ENCODE data around the gene HAVCR1.

HAVCR1 gene

DNA sequence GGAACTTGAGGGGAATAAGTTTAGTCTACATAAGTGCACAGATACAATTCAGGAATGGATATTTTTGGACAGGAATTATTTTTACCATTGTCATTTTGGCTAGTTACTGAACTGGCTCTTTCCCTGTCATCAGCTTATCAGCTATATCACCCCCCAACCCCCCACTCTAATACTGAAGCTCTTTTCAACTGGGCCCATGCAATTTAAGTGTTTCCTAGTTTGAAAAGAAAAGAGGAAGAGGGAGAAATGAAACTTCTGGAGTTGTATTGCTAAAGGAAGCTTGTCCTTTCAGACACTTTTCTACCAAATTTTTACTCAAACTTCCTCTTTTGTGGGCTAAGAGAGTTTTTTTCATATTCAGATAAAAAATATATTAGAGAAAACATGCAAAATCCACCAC lies 77.4 kb downstream of the HAVCR1 start:
- Histone ChIP-seq H3K27me3 (ENCODE audit: insufficient read depth, low read length, poor library complexity) (no peaks in the 10 kb centered on the region), H2AK5ac (ENCODE audit: low read length) (no peak overlapping the region)

More for the DNA sequence above, 77.4 kb downstream of the HAVCR1 start:
- no peak overlapping the region for H4K8ac ChIP-seq (ENCODE audit: low read depth, low read length)
- no peak overlapping the region for H2BK15ac ChIP-seq (replicated peaks; ENCODE audit: low read depth)
- H3K18ac ChIP-seq (ENCODE audit: low read length): no peak overlapping the region
- no peak overlapping the region for H2BK5ac ChIP-seq (ENCODE audit: low read length)
- no peak for DNase-seq
- H3K4me1 ChIP-seq (ENCODE audit: control insufficient read depth, low read depth, low read length): no peaks in the 10 kb centered on the region
- H3K79me1 ChIP-seq (ENCODE audit: low read length): no peaks in the 10 kb centered on the region
- H3K27ac ChIP-seq (ENCODE audit: low read depth, low read length): no peak overlapping the region
- no peak overlapping the region for H3K56ac ChIP-seq (ENCODE audit: low read length)
- H3K9ac ChIP-seq (ENCODE audit: low read length): no peak overlapping the region
- no peak overlapping the region for H3K4me3 ChIP-seq (ENCODE audit: low read length)
- H2BK120ac ChIP-seq (ENCODE audit: low read depth, low read length): no peak overlapping the region
- H3K4me2 ChIP-seq (ENCODE audit: low read length): no peak overlapping the region
- no peaks in the 10 kb centered on the region for H3K79me2 ChIP-seq (ENCODE audit: control insufficient read depth, insufficient read depth, low read length)
- no peaks in the 10 kb centered on the region for H3K36me3 ChIP-seq (ENCODE audit: control insufficient read depth, insufficient read depth, low read length)
- no peak overlapping the region for H3K23ac ChIP-seq (ENCODE audit: low read length)
- no peak overlapping the region for H4K5ac ChIP-seq (ENCODE audit: low read length)
- H3K4ac ChIP-seq (ENCODE audit: low read depth, low read length): no peak overlapping the region

All from mesendoderm (in vitro differentiated cells).